Measurements from ENCODE around the gene FAM53B. TPM values are rescaled to one million over a fixed set of nuclear protein-coding genes. Genes with fewer than 3 reads are reported as not detected.

FAM53B gene
- total RNA-seq, 2 experiments from 2014 or later, result 30.1 to 30.9 TPM

- CTCF ChIA-PET, result interaction anchor here (0.5 to 5.2 kb wide), 7 partner anchors 8 to 203 kb away, joined by 3 to 33 read pairs (median 9); no protein-coding TSS in a partner anchor
- POLR2A ChIA-PET, result no interaction called here
- Mint-ChIP-seq H3K27me3 (no peaks in the 10 kb centered on the region), H3K27ac (peak overlapping the region; percentile 89), H3K4me3 (peak overlapping the region; percentile 25), H3K4me1 (peaks cover 90% of the 10 kb centered on the region), H3K9me3 (no peaks in the 10 kb centered on the region), H3K36me3 (ENCODE audit: low read depth) (peaks cover 45% of the 10 kb centered on the region)
- peak; percentile 41 for DNase-seq
These were observed 11.1 kb downstream of the FAM53B start for GRCh38 chr10:124732931-124733570.

GRCh38 chr10:124731551-124731950 lies 12.6 kb downstream of the FAM53B start:
- POLR2A ChIA-PET, result no interaction called here
- CTCF ChIA-PET, result interaction anchor here (1.1 to 5.2 kb wide), 6 partner anchors 9 to 119 kb away, joined by 3 to 33 read pairs (median 8); no protein-coding TSS in a partner anchor
- peaks cover 86% of the 10 kb centered on the region for H3K4me1 Mint-ChIP-seq
- no peaks in the 10 kb centered on the region for H3K27me3 Mint-ChIP-seq
- no peak overlapping the region for H3K4me3 Mint-ChIP-seq
- H3K36me3 Mint-ChIP-seq (ENCODE audit: low read depth), result peaks cover 45% of the 10 kb centered on the region
- DNase-seq, result no peak
- H3K27ac Mint-ChIP-seq, result no peak overlapping the region
- no peaks in the 10 kb centered on the region for H3K9me3 Mint-ChIP-seq

- Mint-ChIP-seq H3K4me3 (no peak overlapping the region), H3K27me3 (no peaks in the 10 kb centered on the region), H3K9me3 (no peaks in the 10 kb centered on the region), H3K27ac (no peak overlapping the region), H3K36me3 (ENCODE audit: low read depth) (peaks cover 43% of the 10 kb centered on the region), H3K4me1 (peaks cover 82% of the 10 kb centered on the region)
- DNase-seq, result no peak
- ChIA-PET POLR2A (no interaction called here), CTCF (interaction anchor here (2.6 to 5.2 kb wide), 3 partner anchors 8 to 14 kb away, joined by 12 to 33 read pairs (median 27); no protein-coding TSS in a partner anchor)
These were observed 13.4 kb downstream of the FAM53B start for GRCh38 chr10:124730790-124731189.

- POLR2A ChIA-PET, result interaction anchor here (0.6 to 2.2 kb wide), 2 partner anchors 10 to 27 kb away, joined by 3 to 6 read pairs; no protein-coding TSS in a partner anchor
- Mint-ChIP-seq H3K27me3 (no peaks in the 10 kb centered on the region), H3K4me3 (no peak overlapping the region), H3K36me3 (ENCODE audit: low read depth) (peaks cover 47% of the 10 kb centered on the region), H3K4me1 (peaks cover 82% of the 10 kb centered on the region), H3K27ac (peak overlapping the region; percentile 83), H3K9me3 (no peaks in the 10 kb centered on the region)
- CTCF ChIA-PET, result interaction anchor here (0.8 to 5.2 kb wide), 5 partner anchors 8 to 13 kb away, joined by 3 to 27 read pairs (median 4); no protein-coding TSS in a partner anchor
- no peak for DNase-seq
These were observed 15.1 kb downstream of the FAM53B start for GRCh38 chr10:124728830-124729661.

- H3K4me3 Mint-ChIP-seq, result no peak overlapping the region
- H3K9me3 Mint-ChIP-seq, result no peaks in the 10 kb centered on the region
- no peak for DNase-seq
- POLR2A ChIA-PET, result interaction anchor here (0.6 to 2.2 kb wide), 2 partner anchors 9 to 32 kb away, joined by 4 to 6 read pairs; no protein-coding TSS in a partner anchor
- peak overlapping the region; percentile 83 for H3K27ac Mint-ChIP-seq
- H3K4me1 Mint-ChIP-seq, result peaks cover 82% of the 10 kb centered on the region
- peaks cover 47% of the 10 kb centered on the region for H3K36me3 Mint-ChIP-seq (ENCODE audit: low read depth)
- no peaks in the 10 kb centered on the region for H3K27me3 Mint-ChIP-seq
- CTCF ChIA-PET, result interaction anchor here (0.8 to 4.3 kb wide), 4 partner anchors 8 to 13 kb away, joined by 3 to 26 read pairs (median 4); no protein-coding TSS in a partner anchor
These were observed 15.9 kb downstream of the FAM53B start for GRCh38 chr10:124728071-124728829.

GRCh38 chr10:124727361-124727960 lies 16.7 kb downstream of the FAM53B start:
- ChIA-PET POLR2A (no interaction called here), CTCF (interaction anchor here (1.6 to 16.4 kb wide), 4 partner anchors 9 to 24 kb away, joined by 4 to 209 read pairs (median 16); no protein-coding TSS in a partner anchor)
- Mint-ChIP-seq H3K4me3 (no peak overlapping the region), H3K9me3 (no peaks in the 10 kb centered on the region), H3K27ac (no peak overlapping the region), H3K27me3 (no peaks in the 10 kb centered on the region), H3K4me1 (peaks cover 82% of the 10 kb centered on the region), H3K36me3 (ENCODE audit: low read depth) (peaks cover 46% of the 10 kb centered on the region)
- DNase-seq, result no peak

GRCh38 chr10:124725791-124726190 lies 18.4 kb downstream of the FAM53B start:
- no peaks in the 10 kb centered on the region for H3K9me3 Mint-ChIP-seq
- DNase-seq, result no peak
- H3K27ac Mint-ChIP-seq, result peak overlapping the region; percentile 38
- CTCF ChIA-PET, result interaction anchor here (1.6 to 16.4 kb wide), 4 partner anchors 7 to 22 kb away, joined by 7 to 209 read pairs (median 19); no protein-coding TSS in a partner anchor
- no peaks in the 10 kb centered on the region for H3K27me3 Mint-ChIP-seq
- no peak overlapping the region for H3K4me3 Mint-ChIP-seq
- POLR2A ChIA-PET, result no interaction called here
- peaks cover 87% of the 10 kb centered on the region for H3K4me1 Mint-ChIP-seq
- H3K36me3 Mint-ChIP-seq (ENCODE audit: low read depth), result peaks cover 44% of the 10 kb centered on the region

GRCh38 chr10:124725171-124725631 lies 19.0 kb downstream of the FAM53B start:
- H3K36me3 Mint-ChIP-seq (ENCODE audit: low read depth), result peaks cover 42% of the 10 kb centered on the region
- DNase-seq, result no peak

GRCh38 chr10:124724279-124725027 lies 19.7 kb downstream of the FAM53B start:
- H3K27ac Mint-ChIP-seq, result peak overlapping the region; percentile 86
- H3K4me3 Mint-ChIP-seq, result no peak overlapping the region
- POLR2A ChIA-PET, result interaction anchor here (0.6 kb wide), 1 partner anchor 73 kb away, joined by 3 read pairs; no protein-coding TSS in a partner anchor
- H3K27me3 Mint-ChIP-seq, result no peaks in the 10 kb centered on the region
- no peak for DNase-seq
- no peaks in the 10 kb centered on the region for H3K9me3 Mint-ChIP-seq
- CTCF ChIA-PET, result interaction anchor here (1.6 to 16.4 kb wide), 4 partner anchors 9 to 21 kb away, joined by 3 to 209 read pairs (median 10); no protein-coding TSS in a partner anchor
- peaks cover 35% of the 10 kb centered on the region for H3K36me3 Mint-ChIP-seq (ENCODE audit: low read depth)
- H3K4me1 Mint-ChIP-seq, result peaks cover 84% of the 10 kb centered on the region

More at GRCh38 chr10:124725171-124725631, 19.0 kb downstream of the FAM53B start:
- CTCF ChIA-PET, result interaction anchor here (1.6 to 16.4 kb wide), 3 partner anchors 9 to 22 kb away, joined by 9 to 209 read pairs (median 12); no protein-coding TSS in a partner anchor
- no peaks in the 10 kb centered on the region for H3K9me3 Mint-ChIP-seq
- H3K27me3 Mint-ChIP-seq, result no peaks in the 10 kb centered on the region
- no peak overlapping the region for H3K4me3 Mint-ChIP-seq
- POLR2A ChIA-PET, result no interaction called here
- H3K27ac Mint-ChIP-seq, result peak overlapping the region; percentile 38
- H3K4me1 Mint-ChIP-seq, result peaks cover 86% of the 10 kb centered on the region

GRCh38 chr10:124723826-124724225 lies 20.4 kb downstream of the FAM53B start:
- Mint-ChIP-seq H3K27me3 (no peaks in the 10 kb centered on the region), H3K4me1 (peaks cover 84% of the 10 kb centered on the region), H3K36me3 (ENCODE audit: low read depth) (peaks cover 32% of the 10 kb centered on the region), H3K4me3 (no peak overlapping the region), H3K9me3 (no peaks in the 10 kb centered on the region), H3K27ac (peak overlapping the region; percentile 86)
- DNase-seq, result no peak
- ChIA-PET POLR2A (interaction anchor here (0.6 kb wide), 1 partner anchor 73 kb away, joined by 3 read pairs; no protein-coding TSS in a partner anchor), CTCF (interaction anchor here (1.6 to 16.4 kb wide), 4 partner anchors 10 to 20 kb away, joined by 3 to 209 read pairs (median 10); no protein-coding TSS in a partner anchor)
